ENCODE results near the gene ILF2.
"Not testable (repeated sequence)": the region's sequence is repeated elsewhere in the genome, so short reads cannot be mapped to it uniquely, and the experiment has no call there.

Gene ILF2

GRCh38 chr1:153649863-153650235 is 20.9 kb downstream of the ILF2 start:
- no peak for DNase-seq (ENCODE audit: extremely low read depth in 1 of 2, low read depth in 1 of 2)

- DNase-seq (ENCODE audit: extremely low read depth in 1 of 2, low read depth in 1 of 2): no peak
These were observed 21.5 kb downstream of the ILF2 start for GRCh38 chr1:153649137-153649862.

GRCh38 chr1:153648000-153648643 is 22.7 kb downstream of the ILF2 start:
- no peak for DNase-seq (ENCODE audit: extremely low read depth in 1 of 2, low read depth in 1 of 2)

GRCh38 chr1:153647346-153647714 is 23.5 kb downstream of the ILF2 start:
- DNase-seq (ENCODE audit: extremely low read depth in 1 of 2, low read depth in 1 of 2): no peak

GRCh38 chr1:153646672-153647345 is 24.0 kb downstream of the ILF2 start:
- DNase-seq (ENCODE audit: extremely low read depth in 1 of 2, low read depth in 1 of 2): no peak

GRCh38 chr1:153643816-153644215 is 27.0 kb downstream of the ILF2 start:
- DNase-seq (ENCODE audit: extremely low read depth in 1 of 2, low read depth in 1 of 2): no peak

- DNase-seq (ENCODE audit: extremely low read depth in 1 of 2, low read depth in 1 of 2): no peak
These were observed 27.7 kb downstream of the ILF2 start for GRCh38 chr1:153643100-153643499.

- DNase-seq (ENCODE audit: extremely low read depth in 1 of 2, low read depth in 1 of 2): no peak
These were observed 28.6 kb downstream of the ILF2 start for GRCh38 chr1:153642161-153642560.

- DNase-seq (ENCODE audit: extremely low read depth in 1 of 2, low read depth in 1 of 2): no peak
These were observed 29.9 kb downstream of the ILF2 start for GRCh38 chr1:153640861-153641260.

GRCh38 chr1:153640213-153640612 is 30.6 kb downstream of the ILF2 start:
- not testable (repeated sequence) for DNase-seq (ENCODE audit: extremely low read depth in 1 of 2, low read depth in 1 of 2)

- no peak for DNase-seq (ENCODE audit: extremely low read depth in 1 of 2, low read depth in 1 of 2)
These were observed 31.5 kb downstream of the ILF2 start for GRCh38 chr1:153639280-153639679.

GRCh38 chr1:153638261-153638660 is 32.5 kb downstream of the ILF2 start:
- DNase-seq (ENCODE audit: extremely low read depth in 1 of 2, low read depth in 1 of 2): no peak

GRCh38 chr1:153636312-153636711 is 34.5 kb downstream of the ILF2 start:
- no peak for DNase-seq (ENCODE audit: extremely low read depth in 1 of 2, low read depth in 1 of 2)

- DNase-seq (ENCODE audit: extremely low read depth in 1 of 2, low read depth in 1 of 2): no peak
These were observed 34.9 kb downstream of the ILF2 start for GRCh38 chr1:153635872-153636271.

GRCh38 chr1:153633754-153634665 is 36.8 kb downstream of the ILF2 start, which contains the start of gene CHTOP:
Gene CHTOP (plus strand): TSS chr1:153634066. CDS start chr1:153636589, 2,523 bp downstream.
- DNase-seq (ENCODE audit: extremely low read depth in 1 of 2, low read depth in 1 of 2): peak; percentile 83 to 93

- DNase-seq (ENCODE audit: extremely low read depth in 1 of 2, low read depth in 1 of 2): no peak
These were observed 37.5 kb downstream of the ILF2 start for GRCh38 chr1:153633161-153633753.

- no peak for DNase-seq (ENCODE audit: extremely low read depth in 1 of 2, low read depth in 1 of 2)
These were observed 39.5 kb downstream of the ILF2 start for GRCh38 chr1:153631047-153632022.

- DNase-seq (ENCODE audit: extremely low read depth in 1 of 2, low read depth in 1 of 2): no peak
These were observed 40.4 kb downstream of the ILF2 start for GRCh38 chr1:153630384-153630783.

GRCh38 chr1:153629971-153630370 is 40.8 kb downstream of the ILF2 start:
- DNase-seq (ENCODE audit: extremely low read depth in 1 of 2, low read depth in 1 of 2): no peak

- DNase-seq (ENCODE audit: extremely low read depth in 1 of 2, low read depth in 1 of 2): no peak
These were observed 41.5 kb downstream of the ILF2 start for GRCh38 chr1:153629343-153629665.

Data from activated CD8-positive, alpha-beta memory T cell treated with anti-CD3 and anti-CD28 coated beads for 1 hour (primary cell).